Stimulated activated CD8-positive, alpha-beta memory T cell treated with anti-CD3 and anti-CD28 coated beads, Interleukin-12 subunit alpha, Interleukin-12 subunit beta, amount 100 ng/mL, for 24 hours (primary cell): ENCODE data around the gene CYB561D1.

ENCODE experiments used
- DNase-seq: peaks from one replicate; pipeline ENCODE4 v3.0.0-alpha.2; 2020; ENCODE audit errors: extremely low read depth

The CYB561D1 gene

GRCh38 chr1:109481646-109482045 is 12.2 kb upstream of the CYB561D1 start:
- DNase-seq: no peak

- no peak for DNase-seq
These were observed 11.7 kb upstream of the CYB561D1 start for GRCh38 chr1:109482242-109482641.

- DNase-seq: no peak
These were observed 10.9 kb upstream of the CYB561D1 start for GRCh38 chr1:109482791-109483671.

GRCh38 chr1:109483672-109484518 is 10.0 kb upstream of the CYB561D1 start, which contains the start of gene ATXN7L2:
Gene ATXN7L2, plus strand, starts transcription at chr1:109483905. Its CDS starts 49 bp downstream, at chr1:109483954.
- DNase-seq: peak; percentile 74

GRCh38 chr1:109484519-109484975 is 9.3 kb upstream of the CYB561D1 start:
- DNase-seq: no peak

GRCh38 chr1:109485001-109485400 is 8.9 kb upstream of the CYB561D1 start:
- DNase-seq: no peak

GRCh38 chr1:109487261-109487660 is 6.6 kb upstream of the CYB561D1 start:
- no peak for DNase-seq

GRCh38 chr1:109488201-109488600 is 5.7 kb upstream of the CYB561D1 start:
- no peak for DNase-seq

GRCh38 chr1:109488696-109489095 is 5.2 kb upstream of the CYB561D1 start:
- no peak for DNase-seq

- DNase-seq: no peak
These were observed 3.6 kb upstream of the CYB561D1 start for GRCh38 chr1:109490029-109490933.

GRCh38 chr1:109490934-109491302 is 3.0 kb upstream of the CYB561D1 start:
- DNase-seq: no peak

GRCh38 chr1:109491372-109491771 is 2.5 kb upstream of the CYB561D1 start:
- DNase-seq: no peak

GRCh38 chr1:109492779-109493178 is 1.1 kb upstream of the CYB561D1 start:
- no peak for DNase-seq

- DNase-seq: no peak
These were observed 667 bp upstream of the CYB561D1 start for GRCh38 chr1:109493227-109493626.

GRCh38 chr1:109495738-109496137 is 1.8 kb downstream of the CYB561D1 start:
- no peak for DNase-seq

- no peak for DNase-seq
These were observed 3.7 kb downstream of the CYB561D1 start for GRCh38 chr1:109497449-109498160.

GRCh38 chr1:109498161-109498801 is 4.4 kb downstream of the CYB561D1 start:
- no peak for DNase-seq

GRCh38 chr1:109499081-109499480 is 5.2 kb downstream of the CYB561D1 start:
- DNase-seq: no peak

- no peak for DNase-seq
These were observed 6.0 kb downstream of the CYB561D1 start for GRCh38 chr1:109499661-109500536.
